Body of pancreas (tissue), 4 donors: ENCODE measurements around the gene ULK3.

Experiments used
- POLR2A ChIP-seq, 3 donors: fragments of 450-650 bp; IDR thresholded peaks; one replicate each; pipeline ENCODE4 v1.6.1; 2016; ENCODE audit warnings: antibody characterized with exemption in 3 of 3, mild to moderate bottlenecking in 2 of 3
- TF ChIP-seq, protein P1 (sequence below), 7 experiments: fragments of 450-650 bp in 4 of 7; fragments of 200-600 bp in 3 of 7; sonication (generic) in 3 of 7; IDR thresholded peaks; one replicate each; pipeline ENCODE4 v1.5.1; 2016 to 2019; ENCODE audit warnings: antibody characterized with exemption in 7 of 7

DNA sequence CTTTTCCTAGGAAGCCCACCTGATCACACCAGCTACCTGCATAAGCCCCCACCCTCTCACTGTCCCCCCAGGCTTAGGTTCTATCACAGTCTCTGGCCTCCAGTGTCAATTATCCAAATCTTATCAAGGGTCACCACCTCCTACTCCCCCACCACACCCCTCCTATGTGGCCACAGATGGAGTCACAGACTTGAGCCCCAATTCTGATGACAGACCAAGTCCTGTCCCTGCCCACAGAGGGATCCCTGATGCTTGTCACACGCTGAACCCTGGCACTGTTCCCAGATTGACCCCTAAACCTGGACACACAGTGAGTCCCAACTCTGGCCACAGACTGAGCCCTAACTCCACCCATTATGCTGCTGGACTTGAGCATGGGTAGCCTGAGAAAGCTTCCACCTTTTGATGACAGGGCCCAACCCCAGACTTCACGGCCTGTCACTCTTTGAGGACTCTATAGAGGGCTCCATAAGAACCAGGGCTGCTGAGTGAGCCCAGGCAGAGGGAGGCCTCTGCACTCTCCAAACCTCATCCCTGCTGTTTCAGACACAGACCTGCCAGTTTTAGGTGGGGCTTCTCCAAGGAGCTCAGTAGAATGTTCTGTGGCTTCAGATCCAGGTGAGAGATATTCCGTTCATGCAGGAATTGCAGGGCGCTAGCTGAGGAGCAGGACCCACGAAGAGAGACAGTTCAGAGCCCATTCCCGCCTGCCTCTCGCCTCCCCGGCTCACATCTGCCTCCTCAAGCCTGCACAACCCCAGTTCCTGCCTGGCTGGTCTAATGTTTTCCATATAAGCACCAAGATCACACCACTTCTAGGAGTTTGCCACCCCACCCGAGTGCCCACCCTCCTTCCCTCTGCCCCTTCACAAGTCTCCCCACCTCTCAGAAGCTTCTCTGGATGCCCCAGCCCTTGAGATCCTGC is 1.8 kb downstream of the ULK3 start:
- TF ChIP-seq, protein P1, sequence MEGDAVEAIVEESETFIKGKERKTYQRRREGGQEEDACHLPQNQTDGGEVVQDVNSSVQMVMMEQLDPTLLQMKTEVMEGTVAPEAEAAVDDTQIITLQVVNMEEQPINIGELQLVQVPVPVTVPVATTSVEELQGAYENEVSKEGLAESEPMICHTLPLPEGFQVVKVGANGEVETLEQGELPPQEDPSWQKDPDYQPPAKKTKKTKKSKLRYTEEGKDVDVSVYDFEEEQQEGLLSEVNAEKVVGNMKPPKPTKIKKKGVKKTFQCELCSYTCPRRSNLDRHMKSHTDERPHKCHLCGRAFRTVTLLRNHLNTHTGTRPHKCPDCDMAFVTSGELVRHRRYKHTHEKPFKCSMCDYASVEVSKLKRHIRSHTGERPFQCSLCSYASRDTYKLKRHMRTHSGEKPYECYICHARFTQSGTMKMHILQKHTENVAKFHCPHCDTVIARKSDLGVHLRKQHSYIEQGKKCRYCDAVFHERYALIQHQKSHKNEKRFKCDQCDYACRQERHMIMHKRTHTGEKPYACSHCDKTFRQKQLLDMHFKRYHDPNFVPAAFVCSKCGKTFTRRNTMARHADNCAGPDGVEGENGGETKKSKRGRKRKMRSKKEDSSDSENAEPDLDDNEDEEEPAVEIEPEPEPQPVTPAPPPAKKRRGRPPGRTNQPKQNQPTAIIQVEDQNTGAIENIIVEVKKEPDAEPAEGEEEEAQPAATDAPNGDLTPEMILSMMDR (IDR thresholded peaks at IDR 0.05), result no peak
- TF ChIP-seq POLR2A (IDR thresholded peaks at IDR 0.05), result no peak
